ENCODE data around the gene RABGAP1.
A peak's percentile ranks its signal among the peaks of the same experiment; 100 is the strongest.
"Not testable (repeated sequence)": the region's sequence is repeated elsewhere in the genome, so short reads cannot be mapped to it uniquely, and the experiment has no call there.

The RABGAP1 gene

GRCh38 chr9:122940749-122941581 lies at the start of gene RABGAP1:
Gene RABGAP1, plus strand, starts transcription at chr9:122941020. Its CDS starts 16,040 bp downstream, at chr9:122957060.
- DNase-seq (ENCODE audit: low read depth in 2 of 2) = peak; percentile 98 to 99

- DNase-seq (ENCODE audit: low read depth in 2 of 2) = no peak
Observed at GRCh38 chr9:122897969-122898368, 42.9 kb upstream of the RABGAP1 start.

- DNase-seq (ENCODE audit: low read depth in 2 of 2) = no peak
Observed at GRCh38 chr9:122900791-122901190, 40.0 kb upstream of the RABGAP1 start.

GRCh38 chr9:122904466-122904822 lies 36.4 kb upstream of the RABGAP1 start:
- DNase-seq (ENCODE audit: low read depth in 2 of 2) = peak in 1 of 2 donors; percentile 20

- DNase-seq (ENCODE audit: low read depth in 2 of 2) = peak; percentile 84 to 91
Observed at GRCh38 chr9:122904823-122905710, 35.8 kb upstream of the RABGAP1 start, which contains the start of gene RC3H2. Gene RC3H2, minus strand, starts transcription at chr9:122905359. Its CDS starts 7,850 bp downstream, at chr9:122897509.

GRCh38 chr9:122906122-122906521 lies 34.7 kb upstream of the RABGAP1 start:
- not testable (repeated sequence) for DNase-seq (ENCODE audit: low read depth in 2 of 2)

- no peak for DNase-seq (ENCODE audit: low read depth in 2 of 2)
Observed at GRCh38 chr9:122912671-122912963, 28.2 kb upstream of the RABGAP1 start.

- DNase-seq (ENCODE audit: low read depth in 2 of 2) = peak; percentile 42 to 45
Observed at GRCh38 chr9:122912964-122913673, 27.7 kb upstream of the RABGAP1 start, which contains the start of gene ZBTB6. Gene ZBTB6, minus strand, starts transcription at chr9:122913323. Its CDS starts 1,251 bp downstream, at chr9:122912072.

GRCh38 chr9:122918310-122918709 lies 22.5 kb upstream of the RABGAP1 start:
- DNase-seq (ENCODE audit: low read depth in 2 of 2) = no peak

GRCh38 chr9:122922713-122923112 lies 18.1 kb upstream of the RABGAP1 start:
- no peak for DNase-seq (ENCODE audit: low read depth in 2 of 2)

- no peak for DNase-seq (ENCODE audit: low read depth in 2 of 2)
Observed at GRCh38 chr9:122923947-122924346, 16.9 kb upstream of the RABGAP1 start.

- no peak for DNase-seq (ENCODE audit: low read depth in 2 of 2)
Observed at GRCh38 chr9:122929796-122930354, 10.9 kb upstream of the RABGAP1 start.

GRCh38 chr9:122930541-122931225 lies 10.1 kb upstream of the RABGAP1 start:
- no peak for DNase-seq (ENCODE audit: low read depth in 2 of 2)

- peak; percentile 72 to 83 for DNase-seq (ENCODE audit: low read depth in 2 of 2)
Observed at GRCh38 chr9:122931226-122932121, 9.3 kb upstream of the RABGAP1 start, which contains the start of gene ZBTB26. Gene ZBTB26, minus strand, starts transcription at chr9:122931512. Its CDS starts 11,578 bp downstream, at chr9:122919934.

- DNase-seq (ENCODE audit: low read depth in 2 of 2) = no peak
Observed at GRCh38 chr9:122936464-122936863, 4.4 kb upstream of the RABGAP1 start.

- DNase-seq (ENCODE audit: low read depth in 2 of 2) = no peak
Observed at GRCh38 chr9:122936883-122937282, 3.9 kb upstream of the RABGAP1 start.

- no peak for DNase-seq (ENCODE audit: low read depth in 2 of 2)
Observed at GRCh38 chr9:122939601-122940000, 1.2 kb upstream of the RABGAP1 start.

GRCh38 chr9:122940454-122940748 lies 419 bp upstream of the RABGAP1 start:
- no peak for DNase-seq (ENCODE audit: low read depth in 2 of 2)

- DNase-seq (ENCODE audit: low read depth in 2 of 2) = no peak
Observed at GRCh38 chr9:122941582-122942234, 888 bp downstream of the RABGAP1 start.

Measured in stimulated activated CD4-positive, alpha-beta T cell treated with anti-CD3 and anti-CD28 coated beads, Interleukin-1b, Interleukin-23, amount 100 ng/mL, for 4 hours (primary cell).